IMR-90 (cell line): ENCODE measurements around the gene PEX26. TPM values are rescaled to one million over a fixed set of nuclear protein-coding genes. Genes with fewer than 3 reads are reported as not detected.

ENCODE experiments used
- ATAC-seq: fragments of 200-7000 bp; cut with Tn5 transposase; 2 replicates; pipeline ENCODE4 v1.9.1; 2020; ENCODE audit warnings: low read depth, mild to moderate bottlenecking, moderate library complexity
- BruUV-seq: library from RNA; stranded (reverse); fragments of 400-500 nt; replicated peaks from 2 replicates; lab custom pipeline; 2021; lab: Mats Ljungman, UMichigan
- CTCF ChIA-PET: fragments of 300-600 bp; formaldehyde crosslinking; extraction: SDS; loops from one replicate; lab custom pipeline; 2021; ENCODE audit warnings: antibody characterized with exemption; lab: Yijun Ruan, JAX
- POLR2A ChIA-PET: fragments of 300-600 bp; sonication (Branson Sonifier 250); formaldehyde crosslinking; loops from one replicate; lab custom pipeline; 2022; ENCODE audit warnings: antibody characterized with exemption; ENCODE audit not compliant: unreplicated experiment; lab: Charles Lee
- DNase-seq: peaks from one replicate; pipeline ENCODE4 v3.0.0; 2013
- H2AFZ ChIP-seq: replicated peaks from 2 replicates; pipeline ENCODE3; 2013; ENCODE audit warnings: low read length, mild to moderate bottlenecking; ENCODE audit not compliant: poor library complexity
- H2AK5ac ChIP-seq: 2 replicates; pipeline ENCODE4 v1.6.1; 2013; ENCODE audit warnings: low read depth, low read length, inconsistent platforms
- H2AK9ac ChIP-seq: replicated peaks from 2 replicates; pipeline ENCODE3; 2013; ENCODE audit warnings: mild to moderate bottlenecking, low read depth, low read length, moderate library complexity; ENCODE audit not compliant: poor library complexity
- H2BK120ac ChIP-seq: 2 replicates; pipeline ENCODE4 v1.6.1; 2013; ENCODE audit warnings: low read depth, low read length, inconsistent platforms
- H2BK15ac ChIP-seq: 3 replicates; pipeline ENCODE4 v1.6.1; 2013; ENCODE audit warnings: low read depth, low read length, inconsistent platforms
- H2BK20ac ChIP-seq: 2 replicates; pipeline ENCODE4 v1.6.1; 2013; ENCODE audit warnings: low read depth, mild to moderate bottlenecking, inconsistent platforms, low read length, moderate library complexity
- H2BK5ac ChIP-seq: 2 replicates; pipeline ENCODE4 v1.6.1; 2013; ENCODE audit warnings: mild to moderate bottlenecking, low read depth, low read length, inconsistent platforms; ENCODE audit not compliant: poor library complexity, severe bottlenecking
- H3K14ac ChIP-seq: replicated peaks from 2 replicates; pipeline ENCODE4 v1.6.1; 2013; ENCODE audit warnings: low read depth, low read length, inconsistent platforms
- H3K18ac ChIP-seq: 2 replicates; pipeline ENCODE4 v1.6.1; 2013; ENCODE audit warnings: low read depth, low read length, control low read depth
- H3K23ac ChIP-seq: 2 replicates; pipeline ENCODE4 v1.6.1; 2013; ENCODE audit warnings: low read depth, low read length, inconsistent platforms
- H3K27ac ChIP-seq: 2 replicates; pipeline ENCODE4 v1.5.1; 2013; ENCODE audit warnings: mild to moderate bottlenecking, control low read depth, low read length; ENCODE audit not compliant: insufficient read depth
- H3K27me3 ChIP-seq: 2 replicates; pipeline ENCODE4 v1.6.1; 2013; ENCODE audit warnings: low read length; ENCODE audit not compliant: control insufficient read depth, insufficient read depth
- H3K36me3 ChIP-seq: 2 replicates; pipeline ENCODE4 v1.6.1; 2013; ENCODE audit warnings: low read length, mixed read lengths; ENCODE audit not compliant: control insufficient read depth, insufficient read depth
- H3K4ac ChIP-seq: 2 replicates; pipeline ENCODE4 v1.6.1; 2013; ENCODE audit warnings: low read depth, low read length, inconsistent platforms
- H3K4me1 ChIP-seq: 2 replicates; pipeline ENCODE4 v1.6.1; 2013; ENCODE audit warnings: low read length, mixed read lengths; ENCODE audit not compliant: control insufficient read depth, insufficient read depth
- H3K4me2 ChIP-seq: 2 replicates; pipeline ENCODE4 v1.6.1; 2013; ENCODE audit warnings: low read depth, mild to moderate bottlenecking, control low read depth, low read length, moderate library complexity
- H3K4me3 ChIP-seq: 2 replicates; pipeline ENCODE4 v1.5.1; 2013; ENCODE audit warnings: low read depth, mild to moderate bottlenecking, control low read depth, low read length, moderate library complexity; ENCODE audit not compliant: insufficient read depth
- H3K56ac ChIP-seq: 2 replicates; pipeline ENCODE4 v1.6.1; 2013; ENCODE audit warnings: low read length, inconsistent platforms; ENCODE audit not compliant: insufficient read depth; ENCODE audit errors: extremely low read depth
- H3K79me1 ChIP-seq, 2 experiments: 2 replicates each; pipeline ENCODE4 v1.6.1; 2013; ENCODE audit warnings: low read length in 2 of 2, inconsistent platforms in 1 of 2, low read depth in 1 of 2
- H3K9ac ChIP-seq: 2 replicates; pipeline ENCODE4 v1.6.1; 2013; ENCODE audit warnings: low read depth, low read length, control low read depth
- H3K9me1 ChIP-seq: 2 replicates; pipeline ENCODE4 v1.6.1; 2013; ENCODE audit warnings: low read length, inconsistent platforms; ENCODE audit not compliant: insufficient read depth
- H3K9me3 ChIP-seq: 2 replicates; pipeline ENCODE4 v1.6.1; 2013; ENCODE audit warnings: low read length; ENCODE audit not compliant: control insufficient read depth, insufficient read depth
- H4K20me1 ChIP-seq: 2 replicates; pipeline ENCODE4 v1.6.1; 2013; ENCODE audit warnings: low read length, inconsistent platforms; ENCODE audit not compliant: insufficient read depth
- H4K5ac ChIP-seq: 2 replicates; pipeline ENCODE4 v1.6.1; 2013; ENCODE audit warnings: mild to moderate bottlenecking, low read depth, low read length, control low read depth
- H4K8ac ChIP-seq, 2 experiments: 2 replicates each; pipeline ENCODE4 v1.6.1; 2013; ENCODE audit warnings: low read depth in 2 of 2, low read length in 2 of 2, control low read depth in 1 of 2, inconsistent platforms in 1 of 2
- H4K91ac ChIP-seq: 2 replicates; pipeline ENCODE4 v1.6.1; 2013; ENCODE audit warnings: low read depth, low read length, inconsistent platforms; ENCODE audit not compliant: insufficient read depth
- CHD1 ChIP-seq: IDR thresholded peaks from 2 replicates; pipeline ENCODE4 v1.6.1; 2012; ENCODE audit warnings: low read depth, low read length, improper control_type of control experiment
- FOS ChIP-seq: fragments of 150-350 bp; IDR thresholded peaks from 2 replicates; pipeline ENCODE4 v1.6.1; 2016; ENCODE audit warnings: low read depth, low read length
- MAFK ChIP-seq: IDR thresholded peaks from 2 replicates; pipeline ENCODE4 v1.6.1; 2012; ENCODE audit warnings: low read depth, low read length, improper control_type of control experiment
- POLR2A ChIP-seq: IDR thresholded peaks from 2 replicates; pipeline ENCODE4 v1.6.1; 2012; ENCODE audit warnings: mild to moderate bottlenecking, low read depth, low read length
- WGBS, 2 experiments: methylation state at CpG; one replicate each; pipeline versions ENCODE4 v1.1.5 to v1.1.7; 2013; ENCODE audit warnings: missing lambda C conversion rate in 2 of 2; ENCODE audit not compliant: insufficient read length in 1 of 2; ENCODE audit errors: extremely low coverage in 2 of 2; 5-methylcytosine and 5-hydroxymethylcytosine counted together
- dilution Hi-C: fragments of 300-500 bp; cut with HindIII; formaldehyde crosslinking; loops from one replicate; pipeline ENCODE4 v1.14.3; 2018; ENCODE audit warnings: low sequenced_read_pairs; ENCODE audit not compliant: unreplicated experiment
- in situ Hi-C: fragments of 300-500 bp; cut with MboI; formaldehyde crosslinking; loops from 3 replicates; pipeline ENCODE4 v1.14.3; 2019; ENCODE audit warnings: low sequenced_read_pairs, inconsistent platforms, mixed read lengths
- intact Hi-C: fragments of 100-400 bp; cut with micrococcal nuclease; formaldehyde crosslinking; loops from 2 replicates; pipeline ENCODE4 v1.10.0; 2022
- polyA plus RNA-seq, 3 experiments: library from polyadenylated mRNA; depleted of rRNA; stranded (reverse); fragments of >200 nt; gene quantifications; 2 replicates each; pipeline ENCODE4 v1.2.3, GENCODE V29; 2012; ENCODE audit warnings: low replicate concordance in 1 of 3
- total RNA-seq: library from RNA; depleted of rRNA; stranded (reverse); fragments of >200 nt; gene quantifications from 2 replicates; pipeline ENCODE4 v1.2.3, GENCODE V29; 2012

Gene PEX26
- total and polyA plus RNA-seq, 2 of the 4 experiments (the other 2 are of a cell fraction), result 12.2 to 18.5 TPM

DNA sequence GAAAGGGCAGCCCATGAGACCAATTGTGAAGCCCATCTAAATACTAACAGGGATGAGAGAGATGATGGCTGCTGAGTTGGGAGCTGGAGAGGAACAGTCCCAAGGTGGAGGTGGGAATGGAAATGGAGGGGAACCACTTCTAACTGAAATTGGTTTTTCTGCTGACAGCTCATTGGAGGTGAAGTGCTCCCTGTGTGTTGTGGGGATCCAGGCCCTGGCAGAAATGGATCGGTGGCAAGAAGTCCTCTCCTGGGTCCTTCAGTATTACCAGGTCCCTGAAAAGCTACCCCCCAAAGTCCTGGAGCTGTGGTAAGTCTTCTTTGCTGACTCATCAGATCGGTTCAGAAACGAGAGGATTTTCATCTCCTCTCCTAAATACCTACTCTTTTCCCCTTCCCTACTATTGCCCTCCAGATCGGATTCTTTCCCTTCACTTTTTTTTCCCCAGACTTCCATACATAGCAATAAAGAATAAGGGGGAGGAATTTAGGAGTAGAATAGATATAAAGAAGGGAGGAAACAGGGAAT, 2.0 kb downstream of the PEX26 start:
- H4K5ac ChIP-seq, result no peak overlapping the region
- CTCF ChIA-PET, result no interaction called here
- dilution Hi-C loops, result no loop called here
- DNase-seq, result no peak
- H3K79me1 ChIP-seq, result peaks cover 23 to 48% of the 10 kb centered on the region in 2 experiments; a peak in 3 of 4 replicates
- H3K27ac ChIP-seq, result no peak overlapping the region
- H2AK5ac ChIP-seq, result no peak overlapping the region
- H4K91ac ChIP-seq, result no peak overlapping the region
- no peak overlapping the region for H3K9ac ChIP-seq
- no peaks in the 10 kb centered on the region for H3K9me1 ChIP-seq
- no peak overlapping the region for H3K56ac ChIP-seq
- TF ChIP-seq POLR2A (no peak), FOS (no peak), MAFK (peak; percentile 95), CHD1 (no peak)
- POLR2A ChIA-PET, result no interaction called here
- no peaks in the 10 kb centered on the region for H4K20me1 ChIP-seq
- H2BK120ac ChIP-seq, result no peak overlapping the region
- H3K4me3 ChIP-seq, result no peak overlapping the region
- no peak overlapping the region for H2BK15ac ChIP-seq
- in situ Hi-C loops, result no loop called here
- no peak for ATAC-seq
- H2AK9ac ChIP-seq, result no peak overlapping the region
- H2BK5ac ChIP-seq, result no peak overlapping the region
- H2AFZ ChIP-seq, result no peak overlapping the region
- no peak overlapping the region for H3K23ac ChIP-seq
- WGBS, 2 experiments, result 80% methylated on average over 3 of the region's 4 CpGs; no CpG with 5 or more reads in 1 of the 2 experiments
- no peaks in the 10 kb centered on the region for H3K9me3 ChIP-seq
- H3K4ac ChIP-seq, result no peak overlapping the region
- H4K8ac ChIP-seq, result no peak overlapping the region
- BruUV-seq, result no TSS peak
- peaks cover 21% of the 10 kb centered on the region for H3K36me3 ChIP-seq
- no peak overlapping the region for H3K14ac ChIP-seq
- no peak overlapping the region for H3K18ac ChIP-seq
- H3K4me1 ChIP-seq, result peaks cover 2% of the 10 kb centered on the region
- H3K27me3 ChIP-seq, result no peaks in the 10 kb centered on the region
- no peak overlapping the region for H2BK20ac ChIP-seq
- H3K4me2 ChIP-seq, result no peak overlapping the region
- intact Hi-C loops, result loop anchor here (5.0 to 10.0 kb wide), 3 partner anchors 337 to 1005 kb away; no protein-coding TSS in a partner anchor
